Heart left ventricle (tissue), 16 donors: ENCODE results near the gene PUDP. TPM values are rescaled to one million over a fixed set of nuclear protein-coding genes. Genes with fewer than 3 reads are reported as not detected.
"Not testable (repeated sequence)": the region's sequence is repeated elsewhere in the genome, so short reads cannot be mapped to it uniquely, and the experiment has no call there.

Experiments
- ATAC-seq, 4 donors: fragments of 200-7000 bp; cut with Tn5 transposase; one replicate each; pipeline ENCODE4 v1.9.1; 2020 to 2022; ENCODE audit warnings: moderate library complexity in 4 of 4, mild to moderate bottlenecking in 3 of 4, moderate number of reproducible peaks in 1 of 4
- DNase-seq, 5 donors: peaks; one replicate each; pipeline ENCODE4 v3.0.0-alpha.2; 2020
- H3K27ac ChIP-seq, 12 donors: fragments of 200-600 bp; sonication (generic) in 4 of 12; one replicate each; pipeline versions ENCODE4 v1.5.0 to v1.8.0; 2016 to 2022; ENCODE audit warnings: mild to moderate bottlenecking in 2 of 12
- H3K27me3 ChIP-seq, 9 donors: fragments of 200-600 bp; sonication (generic) in 2 of 9; one replicate each; pipeline versions ENCODE4 v1.5.1 to v1.8.0; 2016 to 2022; ENCODE audit warnings: mild to moderate bottlenecking in 3 of 9
- H3K36me3 ChIP-seq, 9 donors: fragments of 200-600 bp; sonication (generic) in 2 of 9; one replicate each; pipeline versions ENCODE4 v1.5.0 to v1.8.0; 2018 to 2022; ENCODE audit warnings: mild to moderate bottlenecking in 2 of 9
- H3K4me1 ChIP-seq, 12 donors: fragments of 200-600 bp; sonication (generic) in 4 of 12; one replicate each; pipeline versions ENCODE4 v1.5.0 to v1.8.0; 2016 to 2022; ENCODE audit warnings: mild to moderate bottlenecking in 3 of 12
- H3K4me3 ChIP-seq, 12 donors: fragments of 200-600 bp; sonication (generic) in 4 of 12; one replicate each; pipeline versions ENCODE4 v1.5.0 to v1.8.0; 2017 to 2022; ENCODE audit warnings: mild to moderate bottlenecking in 9 of 12, moderate library complexity in 4 of 12
- H3K9me3 ChIP-seq, 12 donors: fragments of 200-600 bp; sonication (generic) in 4 of 12; one replicate each; pipeline versions ENCODE4 v1.5.0 to v1.8.0; 2016 to 2022; ENCODE audit warnings: mild to moderate bottlenecking in 1 of 12
- CTCF ChIP-seq, 12 donors: fragments of 200-600 bp; sonication (generic) in 4 of 12; IDR thresholded peaks; one replicate each; pipeline versions ENCODE4 v1.5.0 to v1.8.0; 2018 to 2022; ENCODE audit warnings: antibody characterized with exemption in 12 of 12, mild to moderate bottlenecking in 5 of 12
- POLR2A ChIP-seq, 2 donors: fragments of 450-650 bp; IDR thresholded peaks; one replicate each; pipeline ENCODE4 v1.6.1; 2017; ENCODE audit warnings: antibody characterized with exemption in 2 of 2, mild to moderate bottlenecking in 2 of 2, moderate library complexity in 2 of 2
- WGBS, 4 donors: extraction: QIAGEN DNeasy Blood & Tissue Kit in 2 of 4; methylation state at CpG; one replicate each; pipeline versions ENCODE4 v1.1.5 to v1.1.7; 2013 to 2018; 5-methylcytosine and 5-hydroxymethylcytosine counted together
- intact Hi-C, 10 donors: fragments of 100-400 bp; cut with DNase I; formaldehyde crosslinking; loops; one replicate each; pipeline versions ENCODE4 v1.11.1 to v1.14.2; 2022
- polyA plus RNA-seq, 2 donors: library from polyadenylated mRNA; stranded (reverse); fragments of 200-250 nt; gene quantifications; one replicate each; pipeline ENCODE4 v1.2.3, GENCODE V29; 2013
- total RNA-seq, 9 donors: library from RNA; depleted of rRNA in 2 of 9; stranded (reverse); fragments of >200 nt in 2 of 9; fragmentation: NEBNext Ultra II Directional in 3 of 9; extraction: Animal tissue kit (Norgen Biotek cat#: 25700) in 3 of 9; gene quantifications; one replicate each; pipeline versions ENCODE4 v1.1.0 to v1.2.4, GENCODE V29; 2016 to 2023
- donor health status: ischemic (EF 13 %, LVEDD 7.1; RV severe dilation, severe dysfunction).
- donor health status: healthy with polysubstance abuse.
- donor health status: DM: no; HTN: yes; CAD: no.
- donor health status: DM: no; HTN: no; CAD: no.
- donor health status: ischemic (EF 25% LVEDD 6.9; RV normal size, moderate dysfunction).
- donor health status: ischemic (EF 25% LVEDD 5.7; RV mildly dilated, moderate dysfunction).
- donor health status: healthy.
- donor health status: DM: yes; HTN: yes; CAD: no.
- donor health status: ischemic (EF 35%, LVEDD 5.7; RV mildly dilated, moderate dysfunction).
- donor health status: nonischemic (EF 11% LVEDD 7.7; RV severe dilation, severe dysfunction).
- donor health status: DM: yes; HTN: yes; CAD: no.
- donor health status: PGD.
- donor health status: ischemic (EF 29% LVEDD 5.4; RV normal size, mild dysfunction).
- donor health status: nonischemic (EF 23%, LVEDD 6.1; RV moderate dilation, normal function).

PUDP gene
- total and polyA plus RNA-seq, 11 donors, result 11.2 to 36.4 (median 25.0) TPM

- no peak overlapping the region for H3K4me3 ChIP-seq
- ATAC-seq, result no peak
Observed at GRCh38 chrX:7025471-7025870, 122.5 kb downstream of the PUDP start.

GRCh38 chrX:7024850-7025249, 123.1 kb downstream of the PUDP start:
- no peak for TF ChIP-seq POLR2A (IDR thresholded peaks at IDR 0.05)
- TF ChIP-seq CTCF (IDR thresholded peaks at IDR 0.05), result no peak
- intact Hi-C loops, result no loop called here
- no peaks in the 10 kb centered on the region for H3K36me3 ChIP-seq
- no peaks in the 10 kb centered on the region for H3K4me1 ChIP-seq
- H3K4me3 ChIP-seq, result no peak overlapping the region
- no peaks in the 10 kb centered on the region for H3K27me3 ChIP-seq
- 87 to 95% (median 89%) methylated on average over 5 to 7 of the region's 7 CpGs for WGBS, 4 donors
- no peak overlapping the region for H3K27ac ChIP-seq
- DNase-seq, result no peak
- H3K9me3 ChIP-seq, result no peaks in the 10 kb centered on the region
- ATAC-seq, result no peak

More at GRCh38 chrX:7025471-7025870, 122.5 kb downstream of the PUDP start:
- Histone ChIP-seq H3K4me1 (no peaks in the 10 kb centered on the region), H3K36me3 (no peaks in the 10 kb centered on the region), H3K27me3 (no peaks in the 10 kb centered on the region), H3K9me3 (no peaks in the 10 kb centered on the region), H3K27ac (no peak overlapping the region)
- TF ChIP-seq POLR2A (IDR thresholded peaks at IDR 0.05) (no peak), CTCF (IDR thresholded peaks at IDR 0.05) (no peak)
- intact Hi-C loops, result no loop called here
- no peak for DNase-seq
- WGBS, 4 donors, result 87 to 92% (median 91%) methylated on average over 2 of the region's 2 CpGs

GRCh38 chrX:7022996-7023395, 125.0 kb downstream of the PUDP start:
- DNase-seq, H3K4me3 ChIP-seq, ATAC-seq, intact Hi-C loops, H3K9me3 ChIP-seq, H3K27ac ChIP-seq, H3K4me1 ChIP-seq, H3K36me3 ChIP-seq, H3K27me3 ChIP-seq: not testable (repeated sequence)
- WGBS, 4 donors, result 85 to 90% (median 88%) methylated on average over 3 of the region's 3 CpGs

GRCh38 chrX:7021991-7022390, 126.0 kb downstream of the PUDP start:
- H3K4me1 ChIP-seq, result no peaks in the 10 kb centered on the region
- H3K4me3 ChIP-seq, result no peak overlapping the region
- H3K9me3 ChIP-seq, result no peaks in the 10 kb centered on the region
- intact Hi-C loops, result no loop called here
- WGBS, 4 donors, result 78 to 94% (median 87%) methylated on average over 4 of the region's 4 CpGs
- H3K36me3 ChIP-seq, result no peaks in the 10 kb centered on the region
- ATAC-seq, result no peak
- no peak overlapping the region for H3K27ac ChIP-seq
- no peak for TF ChIP-seq CTCF (IDR thresholded peaks at IDR 0.05)
- TF ChIP-seq POLR2A (IDR thresholded peaks at IDR 0.05), result no peak
- no peak for DNase-seq
- no peaks in the 10 kb centered on the region for H3K27me3 ChIP-seq

- WGBS, 4 donors, result 90 to 95% (median 94%) methylated on average over 3 of the region's 3 CpGs
- Histone ChIP-seq H3K4me3 (no peak overlapping the region), H3K9me3 (no peaks in the 10 kb centered on the region), H3K27ac (no peak overlapping the region), H3K4me1 (no peaks in the 10 kb centered on the region), H3K36me3 (no peaks in the 10 kb centered on the region), H3K27me3 (no peaks in the 10 kb centered on the region)
- DNase-seq, result no peak
- no peak for ATAC-seq
- intact Hi-C loops, result loop anchor here in 2 of 10 donors (10.0 kb wide), 2 partner anchors 55 to 65 kb away; no protein-coding TSS in a partner anchor
- TF ChIP-seq CTCF (IDR thresholded peaks at IDR 0.05) (no peak), POLR2A (IDR thresholded peaks at IDR 0.05) (no peak)
Observed at GRCh38 chrX:7019555-7019954, 128.4 kb downstream of the PUDP start.

GRCh38 chrX:7012262-7012834, 135.6 kb downstream of the PUDP start:
- not testable (repeated sequence) for H3K27me3 ChIP-seq, H3K4me3 ChIP-seq, H3K4me1 ChIP-seq, H3K9me3 ChIP-seq, ATAC-seq, DNase-seq, H3K36me3 ChIP-seq, H3K27ac ChIP-seq
- intact Hi-C loops, result loop anchor here in 2 of 10 donors (10.0 kb wide), 2 partner anchors 58 to 62 kb away; no protein-coding TSS in a partner anchor
- 68 to 72% (median 71%) methylated on average over 8 of the region's 8 CpGs for WGBS, 4 donors

- not testable (repeated sequence) for ATAC-seq, H3K4me1 ChIP-seq, H3K4me3 ChIP-seq, H3K27ac ChIP-seq, H3K27me3 ChIP-seq, DNase-seq, H3K36me3 ChIP-seq, H3K9me3 ChIP-seq
- 91 to 95% (median 93%) methylated on average over 4 of the region's 4 CpGs for WGBS, 4 donors
- intact Hi-C loops, result loop anchor here in 2 of 10 donors (10.0 kb wide), 2 partner anchors 56 to 64 kb away; no protein-coding TSS in a partner anchor
Observed at GRCh38 chrX:7010897-7011296, 137.1 kb downstream of the PUDP start.
